Esophagus squamous epithelium (tissue), 5 donors: ENCODE measurements around the gene UGT1A10. TPM values are rescaled to one million over a fixed set of nuclear protein-coding genes. Genes with fewer than 3 reads are reported as not detected.
"Not testable (repeated sequence)": the region's sequence is repeated elsewhere in the genome, so short reads cannot be mapped to it uniquely, and the experiment has no call there.

Source experiments
- DNase-seq: peaks from one replicate; lab custom pipeline; 2025; lab: John Stamatoyannopoulos, UW
- H3K27ac ChIP-seq, 4 donors: fragments of 200-600 bp; sonication (generic); one replicate each; pipeline ENCODE4 v1.5.1; 2016 to 2019; ENCODE audit warnings: mild to moderate bottlenecking in 1 of 4
- H3K27me3 ChIP-seq, 4 donors: fragments of 200-600 bp; sonication (generic); 1 replicate in 3 of 4; 2 replicates in 1 of 4; pipeline versions ENCODE4 v1.5.1 to v1.6.0; 2017 to 2021; ENCODE audit warnings: antibody characterized with exemption in 1 of 4
- H3K36me3 ChIP-seq, 3 donors: fragments of 200-600 bp; sonication (generic); one replicate each; pipeline ENCODE4 v1.5.1; 2016 to 2019
- H3K4me1 ChIP-seq, 3 donors: fragments of 200-600 bp; sonication (generic); one replicate each; pipeline ENCODE4 v1.5.1; 2017 to 2019
- H3K4me3 ChIP-seq, 4 donors: fragments of 200-600 bp; sonication (generic); 1 replicate in 3 of 4; 2 replicates in 1 of 4; pipeline ENCODE4 v1.5.1; 2016 to 2019; ENCODE audit warnings: mild to moderate bottlenecking in 2 of 4, moderate library complexity in 1 of 4
- H3K9me3 ChIP-seq, 3 donors: fragments of 200-600 bp; sonication (generic); one replicate each; pipeline ENCODE4 v1.5.1; 2016 to 2019
- CTCF ChIP-seq, 6 experiments: fragments of 450-650 bp in 4 of 6; fragments of 200-600 bp in 2 of 6; sonication (generic) in 2 of 6; IDR thresholded peaks; one replicate each; pipeline ENCODE4 v1.5.1; 2016 to 2019; ENCODE audit warnings: antibody characterized with exemption in 6 of 6, mild to moderate bottlenecking in 4 of 6, moderate library complexity in 4 of 6
- POLR2A ChIP-seq, 4 donors: fragments of 450-650 bp; IDR thresholded peaks; one replicate each; pipeline ENCODE4 v1.6.1; 2017; ENCODE audit warnings: antibody characterized with exemption in 4 of 4, mild to moderate bottlenecking in 4 of 4, moderate library complexity in 3 of 4
- WGBS, 2 donors: methylation state at CpG; one replicate each; pipeline ENCODE4 v1.1.5; 2018; 5-methylcytosine and 5-hydroxymethylcytosine counted together
- intact Hi-C: fragments of 100-400 bp; cut with DNase I; formaldehyde crosslinking; loops from one replicate; pipeline ENCODE4 v1.15.0; 2022
- total RNA-seq, 4 donors: library from RNA; depleted of rRNA; stranded (reverse); fragments of >200 nt; gene quantifications; one replicate each; pipeline ENCODE4 v1.1.0, GENCODE V29; 2016
- donor health status: DM: yes; HTN: yes; CAD: no.

Gene UGT1A10
- total RNA-seq, 4 donors from 2014 or later, result 12.4 to 45.0 (median 23.9) TPM

- no peak overlapping the region for H3K27ac ChIP-seq
- TF ChIP-seq CTCF (IDR thresholded peaks at IDR 0.05) (no peak), POLR2A (IDR thresholded peaks at IDR 0.05) (no peak)
- H3K36me3 ChIP-seq, result peaks cover 0 to 34% (median 0%) of the 10 kb centered on the region in 3 donors
- no peak overlapping the region for H3K4me3 ChIP-seq
- no peak for DNase-seq
- WGBS, 2 donors, result 66% methylated on average over 2 of the region's 2 CpGs
- no peaks in the 10 kb centered on the region for H3K27me3 ChIP-seq
- H3K4me1 ChIP-seq, result no peaks in the 10 kb centered on the region
- intact Hi-C loops, result no loop called here
- H3K9me3 ChIP-seq, result no peaks in the 10 kb centered on the region
Measured at GRCh38 chr2:233740870-233741269, 104.6 kb downstream of the UGT1A10 start.

- Histone ChIP-seq H3K27me3 (no peaks in the 10 kb centered on the region), H3K4me3 (no peak overlapping the region), H3K27ac (no peak overlapping the region), H3K36me3 (peaks cover 0 to 22% (median 0%) of the 10 kb centered on the region in 3 donors), H3K4me1 (no peaks in the 10 kb centered on the region), H3K9me3 (no peaks in the 10 kb centered on the region)
- intact Hi-C loops, result no loop called here
- no peak for TF ChIP-seq CTCF (IDR thresholded peaks at IDR 0.05)
- TF ChIP-seq POLR2A (IDR thresholded peaks at IDR 0.05), result no peak
- WGBS, 2 donors, result 96 to 97% methylated on average over 19 to 24 of the region's 46 CpGs
- no peak for DNase-seq
Measured at GRCh38 chr2:233743464-233744259, 107.4 kb downstream of the UGT1A10 start.

- TF ChIP-seq POLR2A (IDR thresholded peaks at IDR 0.05) (no peak), CTCF (IDR thresholded peaks at IDR 0.05) (no peak)
- Histone ChIP-seq H3K9me3 (no peaks in the 10 kb centered on the region), H3K27me3 (no peaks in the 10 kb centered on the region), H3K4me1 (no peaks in the 10 kb centered on the region), H3K36me3 (peaks cover 0 to 22% (median 0%) of the 10 kb centered on the region in 3 donors), H3K4me3 (no peak overlapping the region), H3K27ac (no peak overlapping the region)
- no peak for DNase-seq
- WGBS, 2 donors, result 65 to 72% methylated on average over 5 of the region's 5 CpGs
- intact Hi-C loops, result no loop called here
Measured at GRCh38 chr2:233745073-233745755, 109.0 kb downstream of the UGT1A10 start.

GRCh38 chr2:233745838-233746237 lies 109.6 kb downstream of the UGT1A10 start:
- DNase-seq, H3K4me1 ChIP-seq, H3K27ac ChIP-seq, intact Hi-C loops, H3K27me3 ChIP-seq, H3K4me3 ChIP-seq, H3K9me3 ChIP-seq: not testable (repeated sequence)
- peaks cover 0 to 17% (median 0%) of the 10 kb centered on the region in 3 donors for H3K36me3 ChIP-seq
- 75 to 86% methylated on average over 2 of the region's 2 CpGs for WGBS, 2 donors

GRCh38 chr2:233746475-233747282 lies 110.4 kb downstream of the UGT1A10 start:
- H3K4me1 ChIP-seq, result no peaks in the 10 kb centered on the region
- no peaks in the 10 kb centered on the region for H3K9me3 ChIP-seq
- WGBS, 2 donors, result 75 to 82% methylated on average over 8 to 10 of the region's 10 CpGs
- no peak overlapping the region for H3K27ac ChIP-seq
- TF ChIP-seq POLR2A (IDR thresholded peaks at IDR 0.05), result no peak
- TF ChIP-seq CTCF (IDR thresholded peaks at IDR 0.05), result no peak
- DNase-seq, result no peak
- intact Hi-C loops, result no loop called here
- peaks cover 0 to 8% (median 0%) of the 10 kb centered on the region in 3 donors for H3K36me3 ChIP-seq
- H3K4me3 ChIP-seq, result no peak overlapping the region
- H3K27me3 ChIP-seq, result no peaks in the 10 kb centered on the region
